Right lobe of liver (tissue), 4 donors: Measurements from ENCODE around the gene DNMT3L.

Experiments used
- CTCF ChIP-seq, 4 donors: fragments of 200-600 bp in 3 of 4; fragments of 450-650 bp in 1 of 4; IDR thresholded peaks; one replicate each; pipeline versions ENCODE4 v1.5.1 to v1.8.0; 2016 to 2022; ENCODE audit warnings: antibody characterized with exemption in 4 of 4, mild to moderate bottlenecking in 2 of 4
- POLR2A ChIP-seq: fragments of 450-650 bp; IDR thresholded peaks from one replicate; pipeline ENCODE4 v1.6.1; 2017; ENCODE audit warnings: antibody characterized with exemption, mild to moderate bottlenecking
- donor health status: DM: no; HTN: no; CAD: no.
- donor health status: DM: no; HTN: no; CAD: no.
- donor health status: DM: no; HTN: yes; CAD: no.

- TF ChIP-seq CTCF (IDR thresholded peaks at IDR 0.05) = no peak
- TF ChIP-seq POLR2A = no peak
Observed at GRCh38 chr21:44304011-44304616, 42.4 kb upstream of the DNMT3L start.
